Gastroesophageal sphincter (tissue), 3 donors: ENCODE data around the gene INAFM2.

ENCODE experiments used
- EP300 ChIP-seq: sonication (generic); formaldehyde crosslinking; IDR thresholded peaks from one replicate; pipeline ENCODE4 v1.6.1; 2017; ENCODE audit warnings: antibody characterized with exemption, mild to moderate bottlenecking
- POLR2A ChIP-seq, 2 donors: fragments of 450-650 bp; IDR thresholded peaks; one replicate each; pipeline ENCODE4 v1.6.1; 2017; ENCODE audit warnings: antibody characterized with exemption in 2 of 2, mild to moderate bottlenecking in 2 of 2, moderate library complexity in 1 of 2
- TF ChIP-seq, protein P1 (sequence below), 4 experiments: fragments of 200-600 bp in 2 of 4; fragments of 450-650 bp in 2 of 4; sonication (generic) in 1 of 4; IDR thresholded peaks; one replicate each; pipeline ENCODE4 v1.5.1; 2017 to 2019; ENCODE audit warnings: antibody characterized with exemption in 4 of 4, mild to moderate bottlenecking in 2 of 4, moderate library complexity in 2 of 4

DNA sequence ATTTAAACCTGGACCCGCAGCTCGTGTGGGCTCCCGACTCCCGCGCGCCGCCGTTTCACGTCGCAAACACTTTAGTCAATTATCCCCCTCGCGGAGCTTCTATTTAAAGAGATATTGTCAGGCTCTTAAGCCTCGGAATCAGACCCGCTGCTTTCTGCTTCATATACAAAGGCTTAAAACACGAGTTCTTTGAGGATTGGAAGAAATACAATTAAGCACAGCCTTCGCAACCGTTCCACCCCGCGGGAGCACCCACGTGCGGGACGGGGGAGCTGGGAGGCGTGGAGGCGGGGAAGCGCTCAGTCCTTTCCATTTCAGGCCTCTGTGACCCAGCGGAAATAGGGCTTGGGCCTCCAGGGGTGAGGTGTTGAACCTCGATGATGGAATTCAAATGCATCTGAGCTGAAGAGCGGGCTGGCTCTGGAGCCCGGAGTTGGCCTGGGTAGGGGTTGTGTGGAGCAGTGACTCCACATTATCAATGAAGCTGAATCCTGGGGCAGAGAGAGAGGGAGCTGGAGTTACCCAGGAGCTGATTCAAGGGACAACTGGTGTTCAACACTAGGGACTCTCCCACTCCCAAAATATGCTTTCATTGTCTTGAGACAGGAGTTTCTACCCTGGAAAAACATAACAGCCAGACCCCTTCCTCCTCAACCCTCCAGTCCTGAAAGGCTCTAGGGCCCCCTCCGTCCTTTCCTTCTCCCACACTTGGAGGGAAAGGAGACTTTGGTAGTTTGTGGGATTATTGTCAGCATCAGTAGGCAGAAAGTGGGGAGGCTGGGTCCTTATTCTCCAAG, 43.0 kb upstream of the INAFM2 start:
- TF ChIP-seq POLR2A (IDR thresholded peaks at IDR 0.05) (no peak), EP300 (no peak)
- TF ChIP-seq, protein P1, sequence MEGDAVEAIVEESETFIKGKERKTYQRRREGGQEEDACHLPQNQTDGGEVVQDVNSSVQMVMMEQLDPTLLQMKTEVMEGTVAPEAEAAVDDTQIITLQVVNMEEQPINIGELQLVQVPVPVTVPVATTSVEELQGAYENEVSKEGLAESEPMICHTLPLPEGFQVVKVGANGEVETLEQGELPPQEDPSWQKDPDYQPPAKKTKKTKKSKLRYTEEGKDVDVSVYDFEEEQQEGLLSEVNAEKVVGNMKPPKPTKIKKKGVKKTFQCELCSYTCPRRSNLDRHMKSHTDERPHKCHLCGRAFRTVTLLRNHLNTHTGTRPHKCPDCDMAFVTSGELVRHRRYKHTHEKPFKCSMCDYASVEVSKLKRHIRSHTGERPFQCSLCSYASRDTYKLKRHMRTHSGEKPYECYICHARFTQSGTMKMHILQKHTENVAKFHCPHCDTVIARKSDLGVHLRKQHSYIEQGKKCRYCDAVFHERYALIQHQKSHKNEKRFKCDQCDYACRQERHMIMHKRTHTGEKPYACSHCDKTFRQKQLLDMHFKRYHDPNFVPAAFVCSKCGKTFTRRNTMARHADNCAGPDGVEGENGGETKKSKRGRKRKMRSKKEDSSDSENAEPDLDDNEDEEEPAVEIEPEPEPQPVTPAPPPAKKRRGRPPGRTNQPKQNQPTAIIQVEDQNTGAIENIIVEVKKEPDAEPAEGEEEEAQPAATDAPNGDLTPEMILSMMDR (IDR thresholded peaks at IDR 0.05): no peak
